Activated naive CD4-positive, alpha-beta T cell (primary cell): ENCODE measurements around the gene POLR3E.

ENCODE experiments used
- DNase-seq, 4 experiments: peaks; one replicate each; lab custom pipeline; 2025; lab: John Stamatoyannopoulos, UW

POLR3E gene

GRCh38 chr16:22317001-22317530, 19.9 kb downstream of the POLR3E start:
- DNase-seq = no peak

- DNase-seq = no peak
Observed at GRCh38 chr16:22317625-22318024, 20.4 kb downstream of the POLR3E start.

DNA sequence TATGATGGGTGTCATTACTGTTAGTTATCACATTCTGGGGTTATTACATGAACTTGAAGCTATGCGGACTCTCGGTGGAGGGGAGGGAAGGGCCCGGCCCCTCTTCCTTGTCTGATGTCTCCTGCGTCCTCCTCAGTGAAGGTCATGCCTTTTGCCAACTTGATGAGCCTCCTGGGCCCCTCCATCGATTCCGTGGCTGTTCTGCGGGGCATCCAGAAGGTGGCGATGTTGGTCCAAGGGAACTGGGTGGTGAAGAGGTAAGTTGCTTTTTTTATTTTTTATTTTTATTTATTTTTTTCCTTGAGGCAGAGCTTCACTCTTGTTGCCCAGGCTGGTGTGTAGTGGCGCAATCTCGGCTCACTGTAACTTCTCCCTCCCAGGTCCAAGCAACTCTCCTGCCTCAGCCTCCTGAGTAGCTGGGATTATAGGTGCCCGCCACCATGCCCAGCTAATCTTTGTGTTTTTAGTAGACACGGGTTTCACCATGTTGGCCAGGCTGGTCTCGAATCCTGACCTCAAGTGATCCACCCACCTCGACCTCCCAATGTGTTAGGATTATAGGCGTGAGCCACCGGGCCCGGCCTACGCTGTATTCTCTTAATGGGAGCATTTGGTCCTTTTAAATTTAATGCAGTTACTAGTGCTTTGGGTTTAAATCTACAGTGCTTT, 21.6 kb downstream of the POLR3E start:
- peak in 3 of 4 experiments; percentile 23 to 53 (median 26) for DNase-seq

DNA sequence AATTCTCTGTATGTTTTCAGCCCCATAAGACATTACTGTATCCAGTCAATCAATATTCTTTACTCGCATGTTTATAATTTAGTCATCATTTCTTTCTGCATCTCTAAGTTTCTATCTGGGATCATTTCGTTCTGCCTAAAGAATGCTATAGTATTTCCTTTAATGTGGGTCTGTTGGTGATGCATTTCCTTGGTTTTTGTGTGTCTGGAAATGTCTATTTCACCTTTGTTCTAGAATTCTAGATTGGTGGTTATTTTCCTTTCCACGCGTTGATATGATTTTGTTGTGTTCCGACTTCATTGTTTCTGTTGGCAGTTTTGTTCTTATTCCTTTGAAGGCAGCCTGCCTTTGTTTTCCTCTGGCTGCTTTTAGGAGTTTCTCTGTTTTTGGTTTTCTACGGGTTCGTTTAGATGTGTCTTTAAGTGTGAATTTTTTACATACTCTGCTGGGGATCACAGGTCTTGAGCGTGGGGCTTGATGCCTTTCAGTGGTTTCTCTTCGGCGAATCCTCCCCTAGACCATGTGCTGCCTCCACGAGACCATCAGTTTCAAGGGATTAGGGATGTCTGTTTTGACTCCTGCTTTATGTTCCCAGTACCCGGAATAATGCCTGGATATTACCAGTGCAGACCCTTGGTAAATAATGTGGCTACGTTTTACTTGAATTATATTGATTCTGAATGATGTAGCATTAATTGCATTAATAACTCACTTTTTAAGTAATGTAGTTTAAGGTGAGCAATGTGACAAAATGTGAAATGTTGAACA, 23.5 kb downstream of the POLR3E start:
- no peak for DNase-seq

DNA sequence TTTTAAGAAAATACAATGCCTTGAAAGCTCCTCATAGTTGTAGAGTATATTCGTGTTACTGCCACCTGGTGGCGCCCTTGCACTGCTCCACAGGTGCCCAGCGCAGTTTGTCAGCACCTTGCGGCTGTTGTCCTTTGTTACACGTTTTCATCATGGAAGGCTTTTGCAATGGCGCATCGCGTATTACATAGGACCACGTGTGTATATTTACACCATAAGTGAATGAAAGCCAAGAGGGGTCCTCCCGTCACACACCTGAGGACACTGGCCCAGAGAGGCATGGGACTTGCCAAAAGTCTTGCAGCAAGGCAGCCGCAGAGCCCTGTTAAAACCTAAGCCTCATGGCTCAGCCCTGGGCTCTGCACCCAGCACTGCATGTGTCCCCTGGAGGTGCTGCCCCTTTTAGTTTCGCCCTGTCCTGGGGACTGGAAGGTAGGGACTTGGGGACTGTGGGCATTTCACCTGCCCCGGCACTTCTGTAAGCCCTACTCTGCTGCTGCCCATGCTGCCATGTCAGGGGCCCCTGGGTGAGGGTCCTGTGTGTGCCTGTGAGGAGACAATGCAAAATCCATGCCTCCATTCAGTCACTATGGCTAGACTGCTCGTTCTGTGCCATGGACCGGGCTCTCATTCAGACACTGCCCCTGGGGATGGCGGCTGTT, 24.3 kb downstream of the POLR3E start:
- peak in 3 of 4 experiments; percentile 25 to 62 (median 60) for DNase-seq

- DNase-seq = no peak
Observed at GRCh38 chr16:22322021-22322471, 24.8 kb downstream of the POLR3E start.

- DNase-seq = no peak
Observed at GRCh38 chr16:22322741-22323140, 25.5 kb downstream of the POLR3E start.

GRCh38 chr16:22323173-22323958, 26.2 kb downstream of the POLR3E start:
- no peak for DNase-seq

DNA sequence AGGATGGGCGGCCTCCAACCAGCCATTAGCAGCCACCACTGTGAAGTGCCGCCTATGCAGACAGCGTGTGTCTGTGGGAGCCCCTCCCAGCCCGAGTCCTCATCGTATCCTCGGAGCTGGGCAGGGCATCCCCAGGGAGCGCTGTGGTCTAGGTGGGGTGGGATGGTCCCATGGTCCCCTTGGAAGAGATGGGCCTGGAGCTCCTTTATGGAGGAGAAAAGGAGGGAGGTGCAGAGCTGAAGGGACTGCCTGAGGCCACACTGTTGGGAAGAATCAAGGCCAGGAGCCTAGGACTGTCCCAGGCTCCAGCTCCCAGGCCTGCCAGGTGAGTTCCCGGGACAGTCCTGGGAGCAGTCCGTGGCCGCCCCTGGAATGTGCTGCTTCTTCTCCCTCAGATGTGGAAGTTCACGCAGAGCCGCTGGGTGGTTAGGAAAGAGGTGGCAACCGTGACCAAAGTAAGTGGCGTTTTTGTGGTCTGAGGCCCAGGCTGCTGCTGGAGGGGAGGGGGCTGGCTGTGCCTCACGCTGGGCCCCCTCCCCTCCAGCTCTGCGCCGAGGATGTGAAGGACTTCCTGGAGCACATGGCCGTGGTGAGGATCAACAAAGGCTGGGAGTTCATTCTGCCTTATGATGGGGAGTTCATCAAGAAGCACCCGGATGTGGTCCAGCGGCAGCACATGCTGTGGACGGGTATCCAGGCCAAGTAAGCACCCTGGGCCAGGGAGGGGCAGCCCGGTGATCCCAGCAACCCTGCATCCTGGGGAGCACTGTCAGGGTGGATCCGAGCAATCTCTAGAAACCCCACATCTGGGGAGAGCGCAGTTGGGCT, 27.0 kb downstream of the POLR3E start:
- DNase-seq = no peak

DNA sequence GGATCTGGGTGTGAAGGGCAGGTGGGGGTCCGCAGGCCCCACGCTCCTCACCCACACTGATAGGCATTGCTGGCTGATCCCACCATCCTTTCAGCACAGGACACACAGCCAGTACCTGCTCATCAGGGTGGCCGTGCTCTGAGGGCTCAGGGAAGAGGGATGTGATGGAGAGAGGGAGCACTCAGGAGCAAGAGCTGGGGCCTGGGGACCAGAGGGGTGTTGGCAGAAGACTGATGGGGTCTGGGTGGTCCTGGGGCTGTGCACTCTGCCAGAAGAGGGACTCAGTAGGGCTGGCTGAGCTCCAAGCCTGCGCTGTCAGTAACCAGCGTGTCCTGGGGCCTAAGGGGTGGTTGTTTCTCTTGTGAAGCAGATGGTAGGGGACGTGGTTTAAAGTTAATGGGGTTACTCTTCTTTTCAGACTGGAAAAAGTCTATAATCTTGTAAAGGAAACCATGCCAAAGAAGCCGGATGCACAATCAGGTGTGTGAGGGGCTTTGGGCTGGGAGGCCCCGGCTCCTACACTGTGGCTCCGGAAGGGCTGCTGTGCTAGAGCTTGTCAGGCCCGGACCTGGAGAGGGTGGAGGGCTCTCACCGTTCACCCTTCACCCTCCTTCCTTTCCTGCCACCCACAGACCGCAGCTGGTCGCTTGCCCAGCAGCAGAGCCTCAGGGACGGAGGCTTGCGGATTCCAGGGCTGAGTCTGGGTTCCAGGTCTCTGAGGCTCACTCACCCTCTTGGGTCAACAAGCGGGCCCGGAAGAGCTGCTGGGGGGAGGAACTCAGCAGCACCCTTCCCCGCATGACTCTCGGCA, 27.8 kb downstream of the POLR3E start:
- no peak for DNase-seq

- no peak for DNase-seq
Observed at GRCh38 chr16:22325598-22326368, 28.6 kb downstream of the POLR3E start.

GRCh38 chr16:22326369-22326652, 29.1 kb downstream of the POLR3E start:
- no peak for DNase-seq

GRCh38 chr16:22326771-22327445, 29.7 kb downstream of the POLR3E start:
- DNase-seq = no peak

DNA sequence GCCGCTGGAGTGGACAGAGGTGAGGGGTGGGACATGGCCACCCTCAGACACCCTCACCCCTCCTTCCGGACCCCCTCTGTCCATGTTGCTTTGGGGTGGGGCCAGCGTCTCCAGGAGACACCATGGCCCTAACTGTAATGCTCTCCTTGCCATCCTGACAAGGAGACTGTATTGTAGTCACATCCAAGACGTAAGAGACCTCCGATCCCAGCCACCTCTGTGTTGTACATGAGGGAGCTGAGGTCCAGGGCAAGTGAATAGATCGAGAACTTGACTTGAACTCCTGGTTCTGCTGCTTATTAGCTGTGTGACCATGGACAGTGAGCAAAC, 30.2 kb downstream of the POLR3E start:
- no peak for DNase-seq

GRCh38 chr16:22328081-22328725, 31.0 kb downstream of the POLR3E start:
- DNase-seq = no peak

GRCh38 chr16:22329199-22329695, 32.0 kb downstream of the POLR3E start:
- DNase-seq = no peak

DNA sequence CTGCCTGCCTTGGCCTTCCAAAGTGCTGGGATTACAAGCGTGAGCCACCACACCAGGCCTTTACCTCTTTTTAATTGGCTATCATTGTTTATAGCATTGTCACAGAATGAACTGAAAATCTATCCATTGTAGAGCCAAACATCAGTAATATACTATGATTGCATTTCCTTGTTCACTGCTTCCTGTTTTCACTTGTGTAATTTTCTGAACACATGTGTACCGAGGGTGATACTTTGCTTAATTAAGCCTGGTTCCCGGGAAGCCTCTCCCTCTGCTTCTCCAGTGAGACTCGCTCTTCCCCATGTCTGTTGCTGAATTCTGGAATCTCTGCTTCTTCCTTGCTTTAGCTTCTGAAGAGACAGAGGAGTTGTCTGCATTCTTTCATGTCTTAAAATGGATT, 33.1 kb downstream of the POLR3E start:
- no peak for DNase-seq

- no peak for DNase-seq
Observed at GRCh38 chr16:22333457-22333994, 36.3 kb downstream of the POLR3E start.
